ENCODE data around the gene FUT4.
"Not testable (repeated sequence)": the region's sequence is repeated elsewhere in the genome, so short reads cannot be mapped to it uniquely, and the experiment has no call there.

The FUT4 gene, protein sequence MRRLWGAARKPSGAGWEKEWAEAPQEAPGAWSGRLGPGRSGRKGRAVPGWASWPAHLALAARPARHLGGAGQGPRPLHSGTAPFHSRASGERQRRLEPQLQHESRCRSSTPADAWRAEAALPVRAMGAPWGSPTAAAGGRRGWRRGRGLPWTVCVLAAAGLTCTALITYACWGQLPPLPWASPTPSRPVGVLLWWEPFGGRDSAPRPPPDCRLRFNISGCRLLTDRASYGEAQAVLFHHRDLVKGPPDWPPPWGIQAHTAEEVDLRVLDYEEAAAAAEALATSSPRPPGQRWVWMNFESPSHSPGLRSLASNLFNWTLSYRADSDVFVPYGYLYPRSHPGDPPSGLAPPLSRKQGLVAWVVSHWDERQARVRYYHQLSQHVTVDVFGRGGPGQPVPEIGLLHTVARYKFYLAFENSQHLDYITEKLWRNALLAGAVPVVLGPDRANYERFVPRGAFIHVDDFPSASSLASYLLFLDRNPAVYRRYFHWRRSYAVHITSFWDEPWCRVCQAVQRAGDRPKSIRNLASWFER

DNA sequence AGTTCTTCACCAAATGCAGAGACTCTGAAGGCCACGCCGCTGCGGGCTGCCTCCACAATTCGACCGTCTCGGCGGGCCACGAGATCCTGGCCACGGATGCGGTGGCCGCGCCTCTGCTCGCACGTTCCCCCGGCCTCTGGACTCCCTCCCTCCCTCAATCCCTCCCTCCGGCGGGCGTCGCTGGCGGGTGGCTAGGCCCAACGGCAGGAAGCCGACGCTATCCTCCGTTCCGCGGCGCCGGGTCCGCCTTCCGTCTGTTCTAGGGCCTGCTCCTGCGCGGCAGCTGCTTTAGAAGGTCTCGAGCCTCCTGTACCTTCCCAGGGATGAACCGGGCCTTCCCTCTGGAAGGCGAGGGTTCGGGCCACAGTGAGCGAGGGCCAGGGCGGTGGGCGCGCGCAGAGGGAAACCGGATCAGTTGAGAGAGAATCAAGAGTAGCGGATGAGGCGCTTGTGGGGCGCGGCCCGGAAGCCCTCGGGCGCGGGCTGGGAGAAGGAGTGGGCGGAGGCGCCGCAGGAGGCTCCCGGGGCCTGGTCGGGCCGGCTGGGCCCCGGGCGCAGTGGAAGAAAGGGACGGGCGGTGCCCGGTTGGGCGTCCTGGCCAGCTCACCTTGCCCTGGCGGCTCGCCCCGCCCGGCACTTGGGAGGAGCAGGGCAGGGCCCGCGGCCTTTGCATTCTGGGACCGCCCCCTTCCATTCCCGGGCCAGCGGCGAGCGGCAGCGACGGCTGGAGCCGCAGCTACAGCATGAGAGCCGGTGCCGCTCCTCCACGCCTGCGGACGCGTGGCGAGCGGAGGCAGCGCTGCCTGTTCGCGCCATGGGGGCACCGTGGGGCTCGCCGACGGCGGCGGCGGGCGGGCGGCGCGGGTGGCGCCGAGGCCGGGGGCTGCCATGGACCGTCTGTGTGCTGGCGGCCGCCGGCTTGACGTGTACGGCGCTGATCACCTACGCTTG is at the start of gene FUT4:
FUT4 (plus strand) TSS at position 227 of the 951 bp plus-strand sequence; CDS start at position 440, 213 bp downstream.
- DNase-seq, result peak; percentile 83 to 88

DNA sequence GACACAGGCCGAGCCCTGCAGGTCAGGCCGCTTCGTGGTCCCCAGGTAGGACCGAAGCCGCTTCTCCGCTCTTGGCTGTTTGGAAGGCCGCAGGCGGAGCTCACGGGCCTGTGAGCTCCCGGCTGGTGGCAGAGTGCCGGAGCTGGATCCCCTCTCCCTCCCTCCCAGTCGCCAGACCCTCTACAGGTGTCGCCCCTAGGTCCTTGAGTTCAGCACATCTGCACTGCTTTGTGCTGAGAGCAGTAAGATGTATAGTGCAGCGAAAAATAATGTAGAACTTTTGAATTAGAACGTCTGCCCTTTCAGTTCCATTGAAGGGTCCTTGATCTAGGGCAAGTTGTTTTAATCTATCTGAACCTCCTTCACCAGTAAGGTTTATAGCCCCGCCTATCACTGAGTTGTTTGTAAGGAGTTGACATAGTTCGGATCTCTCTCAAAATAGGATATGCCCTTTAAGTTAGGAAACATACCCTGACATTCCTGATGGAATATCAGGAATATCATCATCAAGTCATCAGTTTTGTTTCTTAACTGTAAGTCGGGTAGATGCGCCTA is 49.5 kb upstream of the FUT4 start:
- no peak for DNase-seq

DNA sequence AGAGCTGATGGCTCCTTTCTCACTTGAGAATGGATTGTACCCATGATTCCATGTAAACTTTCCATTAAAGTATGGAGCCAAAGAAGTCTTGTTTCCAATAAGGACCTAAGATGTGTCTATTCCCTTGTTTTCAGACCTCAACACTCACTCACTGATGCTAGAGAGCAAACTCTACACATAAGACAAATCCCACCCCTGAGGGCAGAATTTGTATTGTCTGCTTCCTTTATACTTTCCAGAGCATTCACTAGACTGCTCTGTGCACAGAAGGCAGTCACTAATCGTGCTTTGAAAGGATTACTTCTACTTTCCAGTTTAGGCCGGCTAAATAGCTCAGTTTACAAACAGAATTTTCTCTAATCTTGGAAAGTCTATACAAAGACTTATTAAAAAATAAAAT is 43.5 kb upstream of the FUT4 start:
- no peak for DNase-seq

DNA sequence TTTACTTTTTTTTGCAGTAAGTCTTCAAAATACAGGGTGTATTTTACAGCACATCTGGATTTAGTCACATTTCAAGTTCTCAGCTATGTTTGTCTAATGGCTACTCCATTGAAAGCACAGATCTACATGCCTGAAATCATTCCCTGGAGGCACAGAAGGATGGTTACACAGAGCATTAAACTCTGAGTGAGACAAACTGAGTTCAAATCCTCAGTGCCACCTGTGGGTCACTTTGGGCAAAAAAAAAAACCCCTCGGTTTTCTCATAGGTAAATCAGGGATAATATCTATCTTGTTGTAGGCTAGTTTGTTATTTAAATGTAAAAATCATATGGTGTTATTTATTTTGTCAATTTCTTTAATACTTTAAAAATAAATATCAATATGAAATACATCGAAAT is 42.2 kb upstream of the FUT4 start:
- DNase-seq, result no peak

DNA sequence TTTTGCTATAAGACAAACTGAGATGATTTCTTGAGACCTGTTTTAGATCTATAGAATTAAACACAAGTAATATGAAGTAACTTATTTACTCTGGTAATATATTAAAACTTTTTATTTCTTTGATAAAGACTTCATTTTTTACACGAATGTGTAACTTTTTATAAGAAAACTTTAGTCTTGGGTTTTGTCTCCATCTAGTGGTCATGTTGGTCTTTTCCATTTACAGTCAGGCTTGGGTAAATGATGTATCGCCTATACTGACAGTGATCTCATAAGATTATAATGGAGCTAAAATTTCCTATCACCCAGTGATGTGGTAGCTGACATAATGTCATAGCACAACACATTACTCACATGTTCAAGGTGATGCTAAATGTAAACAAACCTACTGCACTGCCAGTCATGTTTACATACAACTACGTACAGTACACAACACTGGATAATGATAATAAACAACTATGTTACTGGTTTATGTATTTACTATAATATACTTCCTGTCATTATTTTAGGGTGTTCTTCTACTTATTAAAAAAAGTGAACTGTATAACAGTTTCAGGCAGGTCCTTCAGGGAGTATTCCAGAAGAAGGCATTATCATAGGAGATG is 38.9 kb upstream of the FUT4 start:
- peak; percentile 47 to 90 for DNase-seq

DNA sequence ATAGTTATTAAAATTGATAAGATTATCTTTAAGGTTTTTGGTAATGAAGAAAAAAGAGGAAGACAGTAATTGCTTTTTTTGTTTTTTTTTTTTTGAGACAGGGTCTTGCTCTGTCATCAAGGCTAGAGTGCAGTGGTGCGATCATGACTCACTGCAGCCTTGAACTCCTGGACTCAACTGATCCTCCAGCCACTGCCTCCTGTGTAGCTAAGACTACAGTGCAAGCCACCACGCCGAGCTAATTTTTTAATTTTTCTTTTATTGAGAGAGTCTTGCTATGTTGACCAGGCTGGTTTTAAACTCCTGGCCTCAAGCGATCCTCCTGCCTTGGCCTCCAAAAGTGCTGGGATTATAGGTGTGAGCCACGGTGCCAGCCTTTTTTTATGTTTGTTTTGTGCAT is 37.2 kb upstream of the FUT4 start:
- DNase-seq, result not testable (repeated sequence)

DNA sequence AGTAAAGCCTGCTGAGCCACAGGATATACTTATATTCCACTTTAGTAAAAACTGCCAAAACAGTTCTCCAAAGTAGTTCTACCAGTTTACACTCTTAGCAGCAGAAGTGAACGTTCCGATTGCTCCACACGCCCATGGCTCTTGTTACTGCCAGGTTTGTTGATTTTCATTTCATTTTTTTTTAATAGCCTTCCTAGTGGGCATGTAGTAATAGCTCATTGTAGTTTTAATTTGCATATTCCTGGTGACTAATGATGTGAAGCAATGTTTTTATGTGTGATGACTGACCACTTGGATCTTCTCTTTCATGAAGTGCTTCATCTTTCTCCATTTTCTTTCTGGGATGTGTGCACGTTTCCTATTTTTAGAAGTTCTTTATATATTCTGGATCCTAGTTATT is 36.2 kb upstream of the FUT4 start:
- peak; percentile 31 to 41 for DNase-seq

DNA sequence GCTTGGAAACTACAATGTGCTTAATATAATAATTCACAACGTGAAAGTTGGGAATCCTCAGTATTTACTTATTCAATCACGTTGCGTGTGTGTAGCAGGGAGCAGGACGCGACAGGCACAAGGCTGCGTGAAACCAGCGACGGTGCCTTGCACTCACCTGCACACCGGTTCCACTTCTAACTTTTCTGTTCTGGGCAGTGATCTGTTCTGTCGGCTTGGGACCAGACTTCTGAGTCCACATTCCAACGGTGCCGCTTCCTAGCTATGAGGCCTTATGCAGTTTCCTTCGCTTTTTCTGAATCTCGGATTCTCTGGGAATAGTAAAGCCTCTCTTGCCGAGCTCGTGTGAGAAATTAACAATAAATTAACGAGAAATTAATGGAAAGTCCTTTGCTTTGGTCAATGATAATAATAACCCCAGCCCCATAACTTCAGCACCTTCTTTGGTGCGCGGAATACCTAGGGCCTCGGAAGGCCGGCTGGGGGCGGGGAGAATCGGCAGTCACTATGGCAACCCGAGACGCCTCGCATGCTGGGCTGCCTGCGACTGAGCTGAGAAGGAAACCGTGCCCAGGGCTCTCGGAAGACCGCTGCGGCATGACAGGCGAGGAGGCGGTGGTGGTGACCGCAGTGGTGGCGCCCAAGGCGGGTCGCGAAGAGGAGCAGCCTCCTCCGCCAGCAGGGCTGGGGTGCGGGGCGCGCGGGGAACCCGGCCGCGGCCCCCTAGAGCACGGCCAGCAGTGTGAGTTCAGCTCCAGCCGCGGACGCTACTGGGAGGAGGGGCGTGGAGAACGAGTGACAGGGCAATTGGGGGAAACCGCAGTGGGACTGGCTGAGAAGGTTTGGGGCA is 31.6 kb upstream of the FUT4 start, which contains the start of gene C11orf97:
C11orf97 (plus strand) TSS at position 530 of the 850 bp plus-strand sequence; CDS start at position 598, 68 bp downstream.
- peak; percentile 31 to 54 for DNase-seq

DNA sequence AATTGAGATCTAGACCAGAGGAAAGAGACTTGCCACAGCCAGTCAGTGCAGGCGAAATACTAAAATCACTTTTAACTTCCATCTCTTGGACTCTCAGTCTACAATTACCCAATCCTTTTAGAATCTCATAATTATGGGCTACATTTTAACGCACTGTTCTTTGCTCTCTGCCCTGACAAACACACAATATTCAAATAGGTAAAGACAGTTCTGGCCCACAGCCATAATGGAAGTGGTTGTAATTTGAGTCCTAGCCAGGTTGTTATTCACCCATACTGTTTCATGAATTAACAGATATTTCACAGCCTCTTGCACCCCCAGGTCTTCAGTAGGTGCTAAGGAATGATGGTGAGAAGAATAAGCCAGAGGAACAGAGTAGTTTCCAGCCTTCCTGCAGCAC is 30.6 kb upstream of the FUT4 start:
- no peak for DNase-seq

DNA sequence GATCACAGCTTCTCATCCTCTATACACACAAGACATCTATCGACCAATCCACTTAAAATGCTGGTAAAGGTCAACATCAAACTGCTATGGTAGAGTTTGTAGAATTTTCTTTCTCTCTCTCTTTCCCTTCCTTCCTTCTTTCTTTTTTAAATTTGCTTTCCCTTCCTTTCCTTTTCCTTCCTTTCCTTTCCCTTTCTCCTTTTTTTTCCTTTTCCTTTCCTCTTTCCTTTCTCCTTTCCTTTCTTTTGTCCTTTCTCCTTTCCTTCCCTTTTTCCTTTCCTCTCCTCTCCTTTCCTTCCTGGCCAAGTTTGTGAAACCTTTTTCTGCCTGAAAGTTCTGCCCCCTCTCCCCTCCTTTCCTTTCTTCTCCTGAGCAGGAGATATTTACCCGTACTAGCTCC is 28.3 kb upstream of the FUT4 start:
- DNase-seq, result no peak

DNA sequence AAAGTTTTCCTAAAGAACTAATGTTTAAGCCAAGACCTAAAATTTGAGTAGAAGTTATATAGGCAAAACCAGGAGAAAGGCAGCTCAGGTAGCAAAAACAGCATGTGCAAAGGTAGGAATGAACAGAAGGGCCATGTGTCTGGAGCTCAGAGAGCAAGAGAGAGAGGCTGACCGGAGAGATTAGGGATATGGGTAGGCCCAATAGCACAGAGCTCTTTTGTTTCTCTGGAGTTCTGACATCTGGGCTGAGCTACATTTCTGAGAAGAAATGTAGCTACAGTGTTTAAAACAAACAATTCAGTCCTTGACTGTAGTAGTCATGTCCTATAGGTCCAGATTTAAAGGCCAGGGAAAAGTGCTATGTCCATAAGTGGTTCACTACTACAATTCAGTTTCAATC is 27.0 kb upstream of the FUT4 start:
- no peak for DNase-seq

DNA sequence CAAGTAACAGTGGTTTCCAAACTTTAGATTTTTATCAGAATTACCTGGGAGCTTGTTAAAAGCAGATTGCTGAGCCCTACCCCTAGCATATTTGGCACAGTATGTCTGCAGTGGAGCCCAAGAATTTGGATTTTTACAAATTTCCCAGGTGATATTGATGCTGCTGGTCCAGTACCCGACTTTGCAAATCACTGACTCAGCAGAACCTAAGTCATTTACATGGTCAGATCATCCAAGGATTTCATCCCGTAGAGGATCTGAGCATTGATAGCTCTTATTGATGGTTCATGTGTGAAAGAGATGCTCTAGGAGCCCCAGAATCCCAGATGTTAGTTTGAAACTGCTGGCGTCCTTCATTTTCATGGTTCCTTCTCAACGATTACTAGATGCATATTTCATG is 25.4 kb upstream of the FUT4 start:
- no peak for DNase-seq

DNA sequence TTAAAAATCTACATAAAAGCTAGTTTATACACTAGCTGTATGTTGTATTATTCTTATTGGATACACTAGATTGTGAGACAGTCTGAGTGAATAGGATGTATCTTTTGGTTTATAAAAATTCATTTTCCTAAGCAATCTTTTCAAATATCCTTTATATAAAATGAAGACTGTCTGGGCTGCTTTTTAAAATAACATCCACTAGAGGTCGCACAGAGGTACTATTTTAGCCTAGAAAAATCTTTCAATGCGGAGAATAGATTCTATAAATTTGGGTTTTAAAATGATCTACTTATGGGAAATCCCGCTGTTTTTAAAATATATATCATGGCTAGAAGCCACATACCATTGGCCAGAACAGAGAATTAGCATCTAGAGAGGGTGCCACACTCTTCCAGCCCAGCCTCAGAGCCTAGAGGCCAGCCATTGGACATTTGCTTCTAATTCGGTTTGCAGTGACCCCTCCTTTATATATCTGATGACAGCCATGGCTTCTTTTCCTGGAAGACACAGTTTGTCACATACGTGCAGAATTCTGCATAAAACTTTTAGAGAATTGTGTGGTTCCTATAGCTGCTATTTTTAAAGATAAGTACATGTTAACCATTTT is 24.1 kb upstream of the FUT4 start:
- DNase-seq, result peak; percentile 43 to 86

DNA sequence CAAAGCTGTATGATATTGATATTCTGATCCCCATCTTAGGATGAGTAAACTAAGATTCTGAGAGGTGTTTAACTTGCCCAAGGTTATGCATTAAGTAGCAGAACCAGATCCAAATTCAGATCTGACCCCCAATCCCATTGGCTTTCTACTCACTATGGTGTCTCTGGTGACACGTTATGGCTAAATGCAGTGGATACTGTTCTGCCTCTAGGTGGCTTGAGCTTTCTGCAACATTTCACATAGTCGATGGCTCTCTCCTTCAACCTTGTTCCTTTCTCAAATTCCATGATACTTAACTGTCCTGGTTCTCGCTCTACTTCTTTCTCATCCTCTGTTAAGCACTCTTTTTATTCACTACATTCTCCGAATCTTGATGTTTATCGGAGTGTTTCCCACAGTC is 22.0 kb upstream of the FUT4 start:
- DNase-seq, result peak; percentile 45 to 51

DNA sequence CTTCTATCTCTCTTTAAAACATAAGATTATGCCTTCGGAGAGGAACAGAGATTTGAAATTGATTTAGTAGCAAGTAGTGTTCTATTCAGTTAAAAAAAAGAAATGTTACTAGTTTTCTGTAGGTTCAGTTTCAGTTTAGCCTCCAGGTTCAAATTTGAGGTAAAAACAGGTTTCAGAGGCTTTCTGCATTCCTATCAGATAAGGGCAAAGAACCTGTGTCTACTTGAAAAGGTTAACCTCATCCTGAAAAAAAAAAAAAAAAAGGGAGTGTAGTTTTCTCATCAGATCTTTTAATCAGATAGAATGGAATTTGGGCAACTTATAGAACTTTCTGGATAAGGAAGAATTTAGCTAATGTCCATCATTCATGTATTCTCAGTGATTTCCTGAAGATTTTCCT is 19.4 kb upstream of the FUT4 start:
- DNase-seq, result no peak

DNA sequence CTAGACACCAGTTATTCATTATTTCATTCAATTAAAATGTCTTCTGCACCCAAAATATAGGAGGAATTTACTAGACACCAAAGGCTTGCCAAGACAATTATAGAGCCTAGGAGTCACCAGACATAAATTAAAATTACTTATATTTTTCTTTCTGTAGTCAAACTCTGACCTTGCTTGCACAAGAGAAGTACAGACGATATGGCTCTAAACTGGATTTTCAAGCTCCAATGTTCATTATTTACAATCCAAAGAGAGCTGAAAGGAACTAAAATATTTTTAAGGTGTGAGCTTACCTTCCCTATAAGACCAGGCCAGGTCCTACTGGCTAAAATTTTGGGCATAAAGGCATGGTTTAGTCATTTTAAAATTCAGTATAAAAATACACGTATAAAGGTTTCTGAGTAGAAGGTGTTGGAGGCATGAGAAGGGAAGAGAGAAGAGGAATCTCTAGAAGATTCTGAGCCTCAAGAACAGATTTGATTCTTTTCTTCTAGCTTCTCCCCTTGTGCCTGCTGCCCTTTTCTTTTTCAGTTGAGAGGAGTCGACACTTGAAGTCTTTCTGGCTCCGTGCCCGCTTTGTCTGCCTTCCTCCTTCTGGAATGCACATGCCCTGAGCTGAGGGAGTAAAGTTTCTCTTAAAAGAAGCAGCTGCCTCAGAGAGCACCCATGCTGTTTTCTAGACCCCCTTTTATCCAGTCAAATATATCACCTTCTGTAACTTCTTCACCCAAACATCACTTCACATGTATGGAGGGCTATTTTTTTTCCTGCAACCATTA is 18.0 kb upstream of the FUT4 start:
- DNase-seq, result peak; percentile 44 to 63

DNA sequence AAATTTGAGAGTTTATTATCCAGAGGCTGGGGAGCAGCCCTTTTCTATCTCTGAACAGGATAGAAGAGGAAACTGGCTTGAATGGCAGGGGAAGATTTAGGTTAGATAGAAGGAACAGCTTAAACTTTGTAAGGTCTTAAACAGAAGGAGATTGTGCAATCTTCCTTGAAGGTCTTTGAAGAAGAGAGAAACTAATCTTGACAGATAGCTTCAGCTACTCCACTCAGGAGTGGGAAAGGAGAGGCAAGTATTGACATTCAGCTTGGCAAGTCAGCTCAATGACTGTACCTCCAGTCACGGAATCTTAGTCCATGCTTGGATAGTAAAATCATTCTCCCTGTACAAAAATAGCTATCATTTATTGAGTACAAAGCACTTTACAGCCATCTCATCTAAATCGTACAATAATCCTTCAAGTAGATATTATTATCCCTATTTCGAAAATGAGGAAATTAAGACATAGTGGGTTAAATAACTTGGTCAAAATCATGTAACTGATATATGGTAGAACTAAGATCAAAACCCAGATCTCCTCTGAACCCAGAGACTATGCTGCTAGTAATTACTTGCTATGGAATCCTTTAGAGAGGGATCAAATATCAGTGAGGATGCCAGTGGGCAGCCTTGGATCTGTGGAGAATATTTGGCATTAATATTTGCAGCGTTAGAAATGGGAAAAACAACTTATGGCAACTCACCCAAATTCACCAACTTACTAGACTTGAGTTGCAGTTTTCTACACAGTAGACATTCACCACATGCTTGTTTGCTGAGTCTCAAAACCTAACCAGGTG is 16.9 kb upstream of the FUT4 start:
- DNase-seq, result no peak

DNA sequence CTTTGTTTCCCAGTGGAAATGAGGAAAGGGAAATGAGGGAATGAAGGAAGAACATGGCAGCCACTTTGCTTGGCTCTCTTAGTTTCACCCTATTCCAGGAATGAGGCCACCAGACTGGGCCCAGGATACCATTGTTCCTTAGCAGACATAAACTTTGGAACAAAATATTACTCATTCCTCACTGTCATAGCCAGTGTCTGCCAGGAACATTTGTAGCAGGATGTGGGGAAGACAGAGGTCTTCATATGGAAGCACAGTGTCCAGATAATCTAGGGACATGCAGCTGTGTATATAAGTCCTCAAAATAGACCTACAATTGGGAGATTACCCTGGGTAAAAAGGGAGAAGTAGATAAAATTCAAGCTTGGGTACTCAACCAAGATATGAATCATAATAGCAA is 15.2 kb upstream of the FUT4 start:
- no peak for DNase-seq

DNA sequence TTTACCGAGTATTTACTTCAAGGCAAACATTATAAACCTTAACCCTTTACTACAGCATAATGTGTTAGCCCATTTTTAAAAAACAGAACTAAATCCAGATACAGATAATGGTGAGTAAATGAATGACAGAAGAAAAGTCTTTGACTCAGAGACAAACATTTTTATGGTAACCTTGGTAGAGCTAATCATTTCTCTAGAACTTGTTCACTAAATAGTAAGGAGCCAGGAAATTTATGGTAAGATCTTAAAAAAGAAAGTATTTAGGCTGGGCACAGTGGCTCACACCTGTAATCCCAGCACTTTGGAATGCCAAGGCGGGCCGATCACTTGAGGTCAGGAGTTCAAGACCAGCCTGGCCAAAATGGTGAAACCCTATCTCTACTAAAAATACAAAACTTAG is 11.5 kb upstream of the FUT4 start:
- DNase-seq, result no peak

DNA sequence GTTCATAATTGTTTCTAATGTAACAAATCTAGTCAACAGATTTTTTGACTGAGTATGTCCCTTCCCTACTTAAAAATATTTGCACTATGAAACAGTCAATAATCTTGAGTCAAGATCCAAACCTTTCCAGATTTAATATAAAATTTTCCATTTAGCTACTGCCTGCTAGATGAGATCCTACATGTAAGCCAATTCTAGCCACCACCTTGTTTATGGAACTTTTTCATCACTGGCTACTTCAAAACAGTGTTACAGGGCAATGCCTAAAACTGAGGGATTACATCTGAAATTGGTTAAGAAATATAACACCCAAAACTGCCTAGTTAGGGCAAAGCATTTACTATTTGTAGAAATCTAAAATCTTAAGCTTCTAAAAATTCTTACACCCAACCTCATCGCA is 10.5 kb upstream of the FUT4 start:
- DNase-seq, result no peak

Measured in inflammatory macrophage treated with lipopolysaccharide for 1 hour (primary cell).